Frontal cortex (tissue), 4 donors: ENCODE measurements around the gene HDGFL3. TPM values are rescaled to one million over a fixed set of nuclear protein-coding genes. Genes with fewer than 3 reads are reported as not detected.
"Not testable (repeated sequence)": the region's sequence is repeated elsewhere in the genome, so short reads cannot be mapped to it uniquely, and the experiment has no call there.

Experiments used
- DNase-seq, 2 donors: peaks; one replicate each; pipeline ENCODE4 v3.0.0; 2012; ENCODE audit warnings: low spot score in 2 of 2
- FAIRE-seq: peaks from 2 replicates; lab custom pipeline; 2012; peaks lifted over from hg19 to GRCh38; lab: Jason Lieb, UNC
- total RNA-seq: library from RNA; depleted of rRNA; stranded (reverse); fragments of >200 nt; gene quantifications from one replicate; pipeline ENCODE4 v1.2.3, GENCODE V29; 2014
- donor health status: control.
- donor health status: control.
- donor health status: control.

Gene HDGFL3
- total RNA-seq, 1 donor from 2014 or later = 135 TPM

GRCh38 chr15:83198476-83198875, 9.1 kb downstream of the HDGFL3 start:
- DNase-seq (no peak), FAIRE-seq (no peak)

- DNase-seq (no peak), FAIRE-seq (no peak)
Observed at GRCh38 chr15:83194528-83194927, 13.1 kb downstream of the HDGFL3 start.

GRCh38 chr15:83193721-83194120, 13.9 kb downstream of the HDGFL3 start:
- DNase-seq (no peak), FAIRE-seq (no peak)

GRCh38 chr15:83192742-83193141, 14.9 kb downstream of the HDGFL3 start:
- FAIRE-seq = no peak
- DNase-seq = no peak

GRCh38 chr15:83190450-83190849, 17.2 kb downstream of the HDGFL3 start:
- FAIRE-seq = no peak
- DNase-seq = no peak

GRCh38 chr15:83185561-83185960, 22.1 kb downstream of the HDGFL3 start:
- FAIRE-seq (no peak), DNase-seq (no peak)

GRCh38 chr15:83178869-83179325, 28.7 kb downstream of the HDGFL3 start:
- FAIRE-seq = no peak
- no peak for DNase-seq

GRCh38 chr15:83178390-83178789, 29.2 kb downstream of the HDGFL3 start:
- FAIRE-seq (no peak), DNase-seq (no peak)

GRCh38 chr15:83174891-83175290, 32.7 kb downstream of the HDGFL3 start:
- FAIRE-seq = no peak
- DNase-seq = no peak

- FAIRE-seq = no peak
- no peak for DNase-seq
Observed at GRCh38 chr15:83170474-83171165, 37.0 kb downstream of the HDGFL3 start.

- not testable (repeated sequence) for FAIRE-seq, DNase-seq
Observed at GRCh38 chr15:83169576-83169975, 38.0 kb downstream of the HDGFL3 start.

- DNase-seq = no peak
- no peak for FAIRE-seq
Observed at GRCh38 chr15:83166830-83167229, 40.8 kb downstream of the HDGFL3 start.

GRCh38 chr15:83166218-83166617, 41.4 kb downstream of the HDGFL3 start:
- FAIRE-seq = no peak
- no peak for DNase-seq

GRCh38 chr15:83164771-83165404, 42.7 kb downstream of the HDGFL3 start:
- no peak for DNase-seq
- FAIRE-seq = no peak

- FAIRE-seq (no peak), DNase-seq (no peak)
Observed at GRCh38 chr15:83164111-83164770, 43.4 kb downstream of the HDGFL3 start.

GRCh38 chr15:83163032-83163431, 44.6 kb downstream of the HDGFL3 start:
- FAIRE-seq (no peak), DNase-seq (no peak)

GRCh38 chr15:83160741-83161140, 46.9 kb downstream of the HDGFL3 start:
- FAIRE-seq (no peak), DNase-seq (no peak)

GRCh38 chr15:83158393-83158792, 49.2 kb downstream of the HDGFL3 start:
- no peak for FAIRE-seq

GRCh38 chr15:83155942-83156341, 51.7 kb downstream of the HDGFL3 start:
- DNase-seq = no peak
- FAIRE-seq = no peak

More at GRCh38 chr15:83158393-83158792, 49.2 kb downstream of the HDGFL3 start:
- DNase-seq = no peak

- FAIRE-seq (no peak), DNase-seq (no peak)
Observed at GRCh38 chr15:83153288-83153687, 54.3 kb downstream of the HDGFL3 start.

GRCh38 chr15:83144771-83145170, 62.9 kb downstream of the HDGFL3 start:
- DNase-seq (no peak), FAIRE-seq (no peak)
